Endothelial cell of umbilical vein (primary cell): ENCODE measurements around the gene GAP43. TPM values are rescaled to one million over a fixed set of nuclear protein-coding genes. Genes with fewer than 3 reads are reported as not detected.

Experiments
- BruUV-seq: library from RNA; stranded (reverse); fragments of 400-500 nt; replicated peaks from 2 replicates; lab custom pipeline; 2021; lab: Mats Ljungman, UMichigan
- CTCF ChIA-PET: fragments of 300-600, 350-600 bp; sonication (Branson Sonifier 250); formaldehyde crosslinking; loops from one replicate; lab custom pipeline; 2021; ENCODE audit warnings: antibody characterized with exemption, inconsistent platforms; lab: Charles Lee
- POLR2A ChIA-PET: fragments of 300-600, 350-600 bp; sonication (Branson Sonifier 250); formaldehyde crosslinking; loops from one replicate; lab custom pipeline; 2021; ENCODE audit warnings: antibody characterized with exemption, inconsistent platforms; lab: Charles Lee
- DNase-seq: peaks from one replicate; pipeline ENCODE4 v3.0.0-alpha.2; 2011; ENCODE audit warnings: low read depth, low spot score
- FAIRE-seq: peaks from 2 replicates; lab custom pipeline; 2011; peaks lifted over from hg19 to GRCh38; lab: Jason Lieb, UNC
- H2AFZ ChIP-seq: 2 replicates; pipeline ENCODE4 v1.6.0; 2012; ENCODE audit warnings: low read depth, low read length, control low read depth, inconsistent platforms
- H3K27ac ChIP-seq: 2 replicates; pipeline ENCODE4 v1.5.1; 2011; ENCODE audit warnings: low read depth, mild to moderate bottlenecking, control low read depth, low read length, moderate library complexity; ENCODE audit not compliant: insufficient read depth
- H3K27me3 ChIP-seq, 2 experiments: 2 replicates each; pipeline versions ENCODE4 v1.6.0 to v1.6.1; 2011; ENCODE audit warnings: low read length in 2 of 2, mixed read lengths in 1 of 2; ENCODE audit not compliant: control insufficient read depth in 2 of 2, insufficient read depth in 2 of 2
- H3K36me3 ChIP-seq, 2 experiments: 2 replicates in 1 of 2; 3 replicates in 1 of 2; pipeline ENCODE4 v1.5.1; 2011; ENCODE audit warnings: low read length in 2 of 2, mild to moderate bottlenecking in 1 of 2, moderate library complexity in 1 of 2; ENCODE audit not compliant: control insufficient read depth in 2 of 2, insufficient read depth in 2 of 2; ENCODE audit errors: extremely low read depth in 1 of 2
- H3K4me1 ChIP-seq: 3 replicates; pipeline ENCODE4 v1.5.1; 2011; ENCODE audit warnings: mild to moderate bottlenecking, low read length; ENCODE audit not compliant: control insufficient read depth, insufficient read depth; ENCODE audit errors: extremely low read depth
- H3K4me2 ChIP-seq: 2 replicates; pipeline ENCODE4 v1.6.1; 2011; ENCODE audit warnings: low read length, control low read depth, mixed read lengths; ENCODE audit not compliant: insufficient read depth
- H3K4me3 ChIP-seq, 3 experiments: fragments of 200-600 bp in 1 of 3; sonication (generic), shearing (Covaris generic) in 1 of 3; replicated peaks in 1 of 3; 2 replicates each; pipeline ENCODE4 v1.5.1; 2011 to 2016; ENCODE audit warnings: control low read depth in 3 of 3, low read length in 3 of 3, mild to moderate bottlenecking in 2 of 3, inconsistent platforms in 1 of 3, low read depth in 1 of 3, moderate library complexity in 1 of 3; ENCODE audit not compliant: insufficient read depth in 1 of 3
- H3K79me2 ChIP-seq: 2 replicates; pipeline ENCODE4 v1.6.0; 2012; ENCODE audit warnings: low read length, inconsistent platforms; ENCODE audit not compliant: control insufficient read depth, insufficient read depth
- H3K9ac ChIP-seq: replicated peaks from 2 replicates; pipeline ENCODE3; 2011; ENCODE audit warnings: low read length, control low read depth; ENCODE audit not compliant: insufficient read depth; ENCODE audit errors: extremely low read depth
- H3K9me1 ChIP-seq: replicated peaks from 3 replicates; pipeline ENCODE4 v1.6.0; 2011; ENCODE audit warnings: mild to moderate bottlenecking, low read length; ENCODE audit not compliant: control insufficient read depth, insufficient read depth; ENCODE audit errors: extremely low read depth
- H3K9me3 ChIP-seq: replicated peaks from 2 replicates; pipeline ENCODE4 v1.5.1; 2012; ENCODE audit warnings: low read length, inconsistent platforms; ENCODE audit not compliant: control insufficient read depth, insufficient read depth
- H4K20me1 ChIP-seq: replicated peaks from 2 replicates; pipeline ENCODE3; 2011; ENCODE audit warnings: mild to moderate bottlenecking, low read length; ENCODE audit not compliant: control insufficient read depth, insufficient read depth; ENCODE audit errors: extremely low read depth
- EZH2 ChIP-seq: IDR thresholded peaks from 2 replicates; pipeline ENCODE4 v1.6.1; 2012; ENCODE audit warnings: borderline replicate concordance, low read depth, mild to moderate bottlenecking, moderate library complexity, low read length, inconsistent platforms; ENCODE audit not compliant: severe bottlenecking
- FOS ChIP-seq: IDR thresholded peaks from 2 replicates; pipeline ENCODE4 v1.6.1; 2011; ENCODE audit warnings: mild to moderate bottlenecking, low read length, moderate library complexity, borderline replicate concordance; ENCODE audit not compliant: insufficient read depth
- GATA2 ChIP-seq: IDR thresholded peaks from 2 replicates; pipeline ENCODE4 v1.7.0; 2011; ENCODE audit warnings: low read depth, mild to moderate bottlenecking, moderate library complexity, mixed read lengths, low read length; ENCODE audit not compliant: insufficient read length, insufficient read depth
- JUN ChIP-seq: IDR thresholded peaks from 2 replicates; pipeline ENCODE4 v1.6.1; 2011; ENCODE audit warnings: borderline replicate concordance, low read depth; ENCODE audit not compliant: insufficient read length, insufficient read depth
- MYC ChIP-seq: IDR thresholded peaks from one replicate; pipeline ENCODE4 v1.6.1; 2011; ENCODE audit warnings: mild to moderate bottlenecking, low read depth, low read length
- POLR2A ChIP-seq: IDR thresholded peaks from 2 replicates; pipeline ENCODE4 v1.6.1; 2012; ENCODE audit warnings: low read depth, mild to moderate bottlenecking, control low read depth, low read length
- POLR2AphosphoS5 ChIP-seq: IDR thresholded peaks from 2 replicates; pipeline ENCODE4 v1.6.1; 2012; ENCODE audit warnings: low read depth, mild to moderate bottlenecking, control low read depth, low read length, moderate library complexity; ENCODE audit not compliant: insufficient read depth
- dilution Hi-C: fragments of 300-500 bp; cut with MboI; formaldehyde crosslinking; loops from one replicate; pipeline ENCODE4 v1.15.0; 2019; ENCODE audit warnings: low sequenced_read_pairs; ENCODE audit not compliant: extremely low pct_ligation_motif_present
- intact Hi-C: fragments of 100-400 bp; cut with micrococcal nuclease; formaldehyde crosslinking; loops from one replicate; pipeline ENCODE4 v1.10.0; 2022
- polyA plus RNA-seq, 4 experiments: library from polyadenylated mRNA; depleted of rRNA in 3 of 4; stranded (reverse) in 3 of 4; unstranded in 1 of 4; fragments of >200 nt; gene quantifications; 2 replicates each; pipeline versions ENCODE4 v1.2.1 to v1.2.3, GENCODE V29; 2011 to 2012; ENCODE audit warnings: missing spikeins in 1 of 4
- total RNA-seq: library from RNA; stranded (reverse); gene quantifications from 2 replicates; pipeline ENCODE4 v1.2.3, GENCODE V29; 2021
- TF ChIP-seq, protein P1 (sequence below), 2 donors: IDR thresholded peaks; 1 replicate in 1 of 2; 2 replicates in 1 of 2; pipeline ENCODE4 v1.5.1; 2011; ENCODE audit warnings: low read length in 2 of 2, mild to moderate bottlenecking in 2 of 2, moderate library complexity in 2 of 2, control low read depth in 1 of 2, inconsistent platforms in 1 of 2, low read depth in 1 of 2; ENCODE audit not compliant: insufficient read depth in 1 of 2; ENCODE audit errors: extremely low read depth in 1 of 2
- TF ChIP-seq, protein P2 (sequence below): IDR thresholded peaks from 2 replicates; pipeline ENCODE4 v1.6.1; 2011; ENCODE audit not compliant: insufficient read depth, insufficient read length

GAP43 gene
- total and polyA plus RNA-seq, 2 donors (not counting 3 experiments of a cell fraction or from before 2014, with no cell fraction given): 0.06 TPM; not detected in 1

DNA sequence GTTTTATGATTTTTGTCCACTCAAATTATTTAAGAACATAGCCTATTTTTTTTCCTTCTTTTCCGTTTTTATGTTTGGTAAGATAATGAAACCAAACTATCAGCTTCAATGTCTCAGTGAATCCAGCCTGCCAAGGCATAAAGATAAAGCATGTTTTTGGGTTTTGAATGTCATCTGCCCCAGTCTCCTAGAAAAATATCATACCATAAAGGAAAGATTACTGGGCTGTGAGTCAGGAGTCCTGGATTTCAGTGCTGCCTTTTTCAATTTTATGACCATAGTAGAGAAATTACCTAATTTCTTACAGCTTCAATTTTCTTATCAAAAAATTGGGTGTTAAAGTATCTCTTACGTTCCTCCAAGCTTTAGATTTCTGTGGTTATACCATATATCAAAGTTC is 87.5 kb downstream of the GAP43 start:
- Histone ChIP-seq H3K9me3 (no peaks in the 10 kb centered on the region), H3K4me2 (no peak overlapping the region), H4K20me1 (no peaks in the 10 kb centered on the region), H3K4me3 (no peak overlapping the region), H3K4me1 (no peaks in the 10 kb centered on the region), H3K36me3 (no peaks in the 10 kb centered on the region), H3K27ac (no peak overlapping the region), H2AFZ (no peak overlapping the region), H3K9me1 (no peaks in the 10 kb centered on the region), H3K27me3 (peaks cover 0 to 3% of the 10 kb centered on the region in 2 experiments), H3K9ac (no peak overlapping the region), H3K79me2 (no peaks in the 10 kb centered on the region)
- TF ChIP-seq MYC: no peak
- TF ChIP-seq FOS: no peak
- TF ChIP-seq EZH2: no peak
- TF ChIP-seq JUN: no peak
- TF ChIP-seq, protein P1, sequence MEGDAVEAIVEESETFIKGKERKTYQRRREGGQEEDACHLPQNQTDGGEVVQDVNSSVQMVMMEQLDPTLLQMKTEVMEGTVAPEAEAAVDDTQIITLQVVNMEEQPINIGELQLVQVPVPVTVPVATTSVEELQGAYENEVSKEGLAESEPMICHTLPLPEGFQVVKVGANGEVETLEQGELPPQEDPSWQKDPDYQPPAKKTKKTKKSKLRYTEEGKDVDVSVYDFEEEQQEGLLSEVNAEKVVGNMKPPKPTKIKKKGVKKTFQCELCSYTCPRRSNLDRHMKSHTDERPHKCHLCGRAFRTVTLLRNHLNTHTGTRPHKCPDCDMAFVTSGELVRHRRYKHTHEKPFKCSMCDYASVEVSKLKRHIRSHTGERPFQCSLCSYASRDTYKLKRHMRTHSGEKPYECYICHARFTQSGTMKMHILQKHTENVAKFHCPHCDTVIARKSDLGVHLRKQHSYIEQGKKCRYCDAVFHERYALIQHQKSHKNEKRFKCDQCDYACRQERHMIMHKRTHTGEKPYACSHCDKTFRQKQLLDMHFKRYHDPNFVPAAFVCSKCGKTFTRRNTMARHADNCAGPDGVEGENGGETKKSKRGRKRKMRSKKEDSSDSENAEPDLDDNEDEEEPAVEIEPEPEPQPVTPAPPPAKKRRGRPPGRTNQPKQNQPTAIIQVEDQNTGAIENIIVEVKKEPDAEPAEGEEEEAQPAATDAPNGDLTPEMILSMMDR (IDR thresholded peaks at IDR 0.05; ENCODE audit: extremely low read depth in 1 of 2, insufficient read depth in 1 of 2, low read depth in 1 of 2, low read length in 2 of 2): no peak
- no peak for TF ChIP-seq GATA2
- no peak for TF ChIP-seq POLR2A
- TF ChIP-seq POLR2AphosphoS5: no peak
- TF ChIP-seq, protein P2, sequence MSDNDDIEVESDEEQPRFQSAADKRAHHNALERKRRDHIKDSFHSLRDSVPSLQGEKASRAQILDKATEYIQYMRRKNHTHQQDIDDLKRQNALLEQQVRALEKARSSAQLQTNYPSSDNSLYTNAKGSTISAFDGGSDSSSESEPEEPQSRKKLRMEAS: no peak
- CTCF ChIA-PET: interaction anchor here (1.1 kb wide), 1 partner anchor 73 kb away, joined by 3 read pairs; no protein-coding TSS in a partner anchor
- no peak for DNase-seq
- no peak for FAIRE-seq
- POLR2A ChIA-PET: no interaction called here
- intact Hi-C loops (no loop called here), dilution Hi-C loops (no loop called here)
- BruUV-seq: no TSS peak
